Nucleus accumbens (tissue), 56 donors: ENCODE measurements around the gene USP30.
"Not testable (repeated sequence)": the region's sequence is repeated elsewhere in the genome, so short reads cannot be mapped to it uniquely, and the experiment has no call there.

Source experiments
- DNase-seq, 56 donors: peaks; one replicate each; lab custom pipeline; 2025; lab: John Stamatoyannopoulos, UW

USP30 gene, protein sequence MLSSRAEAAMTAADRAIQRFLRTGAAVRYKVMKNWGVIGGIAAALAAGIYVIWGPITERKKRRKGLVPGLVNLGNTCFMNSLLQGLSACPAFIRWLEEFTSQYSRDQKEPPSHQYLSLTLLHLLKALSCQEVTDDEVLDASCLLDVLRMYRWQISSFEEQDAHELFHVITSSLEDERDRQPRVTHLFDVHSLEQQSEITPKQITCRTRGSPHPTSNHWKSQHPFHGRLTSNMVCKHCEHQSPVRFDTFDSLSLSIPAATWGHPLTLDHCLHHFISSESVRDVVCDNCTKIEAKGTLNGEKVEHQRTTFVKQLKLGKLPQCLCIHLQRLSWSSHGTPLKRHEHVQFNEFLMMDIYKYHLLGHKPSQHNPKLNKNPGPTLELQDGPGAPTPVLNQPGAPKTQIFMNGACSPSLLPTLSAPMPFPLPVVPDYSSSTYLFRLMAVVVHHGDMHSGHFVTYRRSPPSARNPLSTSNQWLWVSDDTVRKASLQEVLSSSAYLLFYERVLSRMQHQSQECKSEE

DNA sequence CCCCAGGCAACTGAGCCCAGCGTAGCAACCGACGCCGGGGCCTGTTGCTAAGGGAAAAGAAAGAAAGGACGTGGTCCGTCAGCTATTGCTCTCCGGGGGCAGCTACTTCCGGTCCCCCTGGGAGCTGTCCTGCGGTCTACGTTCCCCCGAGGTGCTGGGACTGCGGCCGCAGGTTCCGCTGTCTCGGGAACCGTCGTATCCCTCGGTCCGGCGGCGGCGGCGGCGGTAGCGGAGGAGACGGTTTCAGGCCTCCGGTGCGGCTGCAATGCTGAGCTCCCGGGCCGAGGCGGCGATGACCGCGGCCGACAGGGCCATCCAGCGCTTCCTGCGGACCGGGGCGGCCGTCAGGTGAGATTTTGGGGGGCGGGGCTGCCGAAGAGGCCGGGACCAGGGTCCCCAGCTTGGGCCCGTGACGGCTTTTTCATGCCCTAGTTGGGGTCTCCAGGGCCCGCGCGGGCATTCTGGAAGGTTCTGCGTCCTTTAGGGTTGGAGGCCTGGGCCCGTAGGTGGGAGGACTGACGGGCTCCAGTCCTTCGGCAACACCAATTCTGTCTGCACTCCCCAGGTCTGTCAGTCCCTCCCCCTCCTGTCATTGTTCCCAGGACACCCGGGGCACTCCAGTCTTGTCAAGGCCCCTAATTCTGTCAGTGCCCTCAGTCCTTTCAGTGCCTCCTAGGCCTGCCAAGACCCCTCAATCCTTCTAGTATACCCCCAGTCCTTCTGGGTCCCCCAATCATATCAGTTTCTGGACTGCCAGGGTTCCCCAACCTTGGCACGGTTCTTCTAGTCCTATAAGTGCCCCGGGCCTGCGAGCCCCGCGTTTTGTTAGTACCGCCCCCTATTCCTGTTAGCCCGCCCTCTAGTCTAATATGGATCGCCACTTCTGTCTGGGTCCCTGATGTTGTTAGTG, at the start of gene USP30:
TSS of gene USP30 (plus strand) at position 163 of the 910 bp plus-strand sequence. CDS start at position 266, 103 bp downstream.
- peak in 55 of 56 donors; percentile 57 to 91 (median 79) for DNase-seq

- no peak for DNase-seq
Observed at GRCh38 chr12:109004017-109004416, 48.4 kb upstream of the USP30 start.

DNA sequence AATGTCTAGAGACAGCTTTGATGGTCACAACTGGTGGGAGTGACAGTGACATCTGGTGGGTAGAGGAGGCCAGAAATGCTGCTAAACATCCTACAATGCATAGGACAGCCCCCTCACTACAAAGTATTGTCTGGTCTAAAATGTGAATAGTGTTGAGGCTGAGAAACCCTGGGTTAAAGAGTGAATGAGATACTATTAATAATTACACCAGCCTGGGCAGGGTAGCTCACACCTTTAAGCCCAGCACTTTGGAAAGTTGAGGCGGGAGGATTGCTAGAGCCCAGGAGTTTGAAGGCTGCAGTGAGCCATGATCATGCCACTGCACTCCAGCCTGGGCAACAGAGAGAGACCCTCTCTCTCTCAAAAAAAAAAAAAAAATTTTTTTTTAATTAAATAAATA, 42.6 kb upstream of the USP30 start:
- DNase-seq = no peak

GRCh38 chr12:109010259-109010658, 42.1 kb upstream of the USP30 start:
- no peak for DNase-seq

GRCh38 chr12:109014984-109015765, 37.2 kb upstream of the USP30 start:
- DNase-seq = no peak

- DNase-seq = no peak
Observed at GRCh38 chr12:109016016-109016415, 36.4 kb upstream of the USP30 start.

DNA sequence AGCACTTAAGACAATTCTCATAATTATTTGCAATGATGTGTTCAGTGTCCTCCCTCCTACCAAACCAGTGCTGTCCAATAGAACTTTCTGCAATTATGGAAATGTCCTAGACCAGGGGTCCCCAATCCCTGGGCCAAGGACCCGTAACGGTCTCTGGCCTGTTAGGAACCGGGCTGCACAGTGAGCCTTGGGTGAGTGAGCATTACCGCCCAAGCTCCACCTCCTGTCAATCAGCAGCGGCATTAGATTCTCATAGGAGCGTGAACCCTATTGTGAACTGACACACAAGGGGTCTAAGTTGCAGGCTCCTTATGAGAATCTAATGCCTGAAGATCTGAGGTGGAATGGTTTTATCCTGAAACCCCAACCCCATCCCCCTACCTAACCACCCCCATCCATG, 35.4 kb upstream of the USP30 start:
- no peak for DNase-seq

DNA sequence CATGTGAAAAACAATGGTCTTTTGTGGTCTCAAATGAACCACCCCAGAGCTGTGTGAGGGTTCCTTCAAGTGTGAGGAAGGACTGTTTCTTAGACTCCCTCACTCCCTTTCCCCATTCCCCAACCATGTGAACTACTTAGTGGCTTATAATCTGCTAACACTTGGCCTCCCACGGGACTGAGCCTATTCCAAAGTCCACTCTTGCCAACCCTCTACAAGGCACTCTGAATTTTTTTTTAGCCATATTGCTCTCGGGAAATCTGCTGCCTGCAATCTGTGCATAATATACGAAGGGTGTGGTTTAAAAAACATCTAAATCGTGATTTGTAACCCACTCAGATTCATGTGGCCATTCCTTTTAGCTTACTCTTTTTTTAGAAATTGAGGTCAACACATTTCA, 34.1 kb upstream of the USP30 start:
- DNase-seq = no peak

DNA sequence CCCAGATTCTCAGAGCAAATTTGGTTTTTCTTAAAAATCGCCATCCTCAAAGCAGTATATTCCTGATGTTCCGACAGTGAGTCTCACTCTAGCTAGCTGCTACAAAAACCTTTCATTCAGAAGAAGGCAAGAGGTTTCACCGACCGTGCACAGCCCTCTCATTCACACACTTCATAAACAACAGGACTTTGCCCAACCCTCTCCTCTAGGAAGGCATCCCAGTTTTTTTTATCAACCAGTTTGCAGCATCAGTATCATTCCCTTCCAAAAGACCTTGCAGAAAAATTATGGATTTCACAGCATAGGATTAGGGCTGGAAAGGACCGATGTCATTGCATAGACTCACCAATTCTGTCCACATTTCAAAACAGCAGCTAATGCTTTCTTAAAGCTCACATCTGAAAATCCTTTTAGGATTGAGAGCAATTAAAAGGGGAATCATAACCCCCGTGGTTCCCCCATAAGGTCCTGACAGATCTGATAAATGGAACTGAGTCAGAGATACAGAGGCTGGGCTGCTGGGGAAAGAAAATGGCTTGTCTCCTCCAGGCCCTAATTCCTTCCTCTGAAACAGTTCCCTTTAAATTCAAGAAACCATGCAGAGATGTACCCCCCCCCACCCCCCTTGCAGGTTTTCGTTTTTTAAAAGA, 32.1 kb upstream of the USP30 start:
- DNase-seq = peak in 4 of 56 donors; percentile 7 to 26 (median 20)

DNA sequence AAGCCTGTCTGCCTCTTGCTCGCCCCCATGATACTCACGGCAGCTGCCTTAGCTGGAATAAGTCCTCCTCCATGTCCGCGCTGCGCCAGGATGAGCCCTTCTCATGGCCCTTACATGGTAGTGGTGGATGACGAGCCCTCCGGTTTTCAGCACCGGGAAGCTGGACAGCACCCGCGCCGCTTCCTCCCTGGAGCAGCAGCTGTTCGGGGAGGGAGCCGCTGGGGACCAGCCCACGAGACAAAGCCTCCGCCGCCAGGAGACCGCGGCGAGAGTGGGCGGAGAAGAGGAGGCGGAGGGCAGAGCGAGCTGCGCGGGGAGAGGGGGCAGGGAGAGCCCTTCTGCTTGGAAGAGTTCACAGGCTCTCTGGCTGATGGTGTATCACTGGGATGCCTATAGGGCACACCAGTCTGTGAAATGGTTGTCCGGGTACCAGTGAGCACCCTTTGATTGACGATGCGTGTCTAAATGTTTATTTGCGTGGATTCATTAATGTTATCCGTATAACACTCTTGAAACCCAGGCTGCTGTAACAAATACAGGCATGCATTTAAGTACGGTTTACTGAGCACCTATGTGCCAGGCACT, 31.5 kb upstream of the USP30 start, which contains the start of gene SVOP:
TSS of gene SVOP (minus strand) at position 273 of the 585 bp plus-strand sequence. CDS start at position 73, 200 bp downstream.
- DNase-seq = peak in 55 of 56 donors; percentile 2 to 87 (median 76)

DNA sequence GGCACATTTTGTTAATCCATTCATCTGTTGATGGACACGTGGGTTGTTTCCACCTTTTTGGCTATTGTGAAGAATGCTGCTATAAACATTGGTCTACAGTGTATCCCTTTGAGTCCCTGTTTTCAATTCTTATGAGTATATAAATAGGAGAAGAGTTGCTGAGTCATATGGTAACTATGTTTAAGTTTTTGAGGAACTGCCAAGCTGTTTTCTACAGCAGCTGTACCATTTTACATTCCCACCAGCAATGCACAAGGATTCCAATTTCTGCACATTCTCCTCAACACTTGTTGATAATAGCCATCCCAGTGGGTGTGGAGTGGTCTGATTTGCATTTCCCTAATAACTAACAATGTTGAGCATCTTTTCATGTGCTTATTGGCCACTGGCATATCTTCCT, 24.6 kb upstream of the USP30 start:
- DNase-seq = no peak

DNA sequence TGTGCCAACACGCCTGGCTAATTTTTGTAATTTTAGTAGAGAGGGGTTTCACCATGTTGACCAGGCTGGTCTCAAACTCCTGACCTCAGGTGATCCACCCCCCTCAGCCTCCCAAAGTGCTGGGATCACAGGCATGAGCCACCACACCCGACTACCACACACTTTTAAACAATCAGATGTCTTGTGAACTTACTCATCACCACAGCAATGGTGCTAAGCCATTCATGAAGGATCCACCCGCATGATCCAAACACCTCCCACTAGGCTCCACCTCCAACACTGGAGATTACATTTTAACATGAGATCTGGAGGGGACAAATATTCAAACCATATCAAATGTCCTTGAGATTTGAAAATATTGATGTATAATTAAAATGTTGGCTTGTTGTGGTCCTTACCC, 23.8 kb upstream of the USP30 start:
- not testable (repeated sequence) for DNase-seq

DNA sequence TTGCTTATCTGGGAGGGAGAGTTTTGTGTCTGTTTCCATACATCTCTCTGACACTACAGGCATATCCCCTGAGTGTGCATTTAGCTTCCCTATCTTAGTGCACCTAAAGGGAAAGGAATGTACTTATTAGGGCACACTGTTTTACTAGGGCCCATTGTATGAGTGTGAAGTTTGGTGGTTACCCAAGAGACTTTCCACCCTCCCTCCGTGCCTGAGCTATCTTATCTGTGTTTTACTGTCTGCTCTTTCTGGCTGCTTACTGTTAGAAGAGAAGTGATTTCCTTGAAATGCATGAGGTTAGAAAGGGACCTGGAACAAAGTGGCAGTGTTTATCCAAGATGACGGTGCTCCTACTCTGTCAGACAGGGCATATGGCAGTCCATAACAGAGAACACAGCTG, 23.0 kb upstream of the USP30 start:
- DNase-seq = no peak

- no peak for DNase-seq
Observed at GRCh38 chr12:109033239-109034196, 18.9 kb upstream of the USP30 start.

- DNase-seq = no peak
Observed at GRCh38 chr12:109036975-109037374, 15.4 kb upstream of the USP30 start.

DNA sequence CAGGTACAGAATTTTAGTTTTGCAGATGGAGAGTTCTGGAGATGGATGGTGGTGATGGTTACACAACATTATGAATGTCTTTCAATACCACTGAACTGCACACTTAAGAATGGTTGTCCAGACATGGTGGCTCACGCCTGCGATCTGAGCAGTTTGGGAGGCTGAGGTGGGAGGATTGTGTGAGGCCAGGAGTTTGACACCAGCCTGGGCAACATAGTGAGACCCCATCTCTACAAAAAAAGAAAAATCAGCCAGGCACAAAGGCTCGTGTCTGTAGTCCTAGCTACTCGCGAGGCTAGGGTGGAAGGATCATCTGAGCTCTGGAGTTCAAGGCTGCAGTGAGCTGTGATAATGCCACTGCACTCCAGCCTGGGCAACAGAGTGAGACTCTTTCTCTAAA, 8.1 kb upstream of the USP30 start:
- no peak for DNase-seq

GRCh38 chr12:109047081-109047805, 5.1 kb upstream of the USP30 start:
- DNase-seq = no peak
